Astrocyte of the spinal cord (primary cell): Measurements from ENCODE around the gene PPT1.
A peak's percentile ranks its signal among the peaks of the same experiment; 100 is the strongest.

Experiments used
- DNase-seq: peaks from one replicate; pipeline ENCODE4 v3.0.0; 2011; ENCODE audit warnings: low read depth, low spot score
- H3K4me3 ChIP-seq: 2 replicates; pipeline ENCODE4 v1.5.1; 2011; ENCODE audit warnings: low read depth, mild to moderate bottlenecking, low read length, moderate library complexity
- in situ Hi-C: cut with HindIII; loops from 2 replicates; pipeline ENCODE4 v1.10.0; 2017; ENCODE audit warnings: low sequenced_read_pairs
- TF ChIP-seq, protein P1 (sequence below): IDR thresholded peaks from 2 replicates; pipeline ENCODE4 v1.5.1; 2012; ENCODE audit warnings: low read depth, mild to moderate bottlenecking, low read length, inconsistent platforms

The PPT1 gene

DNA sequence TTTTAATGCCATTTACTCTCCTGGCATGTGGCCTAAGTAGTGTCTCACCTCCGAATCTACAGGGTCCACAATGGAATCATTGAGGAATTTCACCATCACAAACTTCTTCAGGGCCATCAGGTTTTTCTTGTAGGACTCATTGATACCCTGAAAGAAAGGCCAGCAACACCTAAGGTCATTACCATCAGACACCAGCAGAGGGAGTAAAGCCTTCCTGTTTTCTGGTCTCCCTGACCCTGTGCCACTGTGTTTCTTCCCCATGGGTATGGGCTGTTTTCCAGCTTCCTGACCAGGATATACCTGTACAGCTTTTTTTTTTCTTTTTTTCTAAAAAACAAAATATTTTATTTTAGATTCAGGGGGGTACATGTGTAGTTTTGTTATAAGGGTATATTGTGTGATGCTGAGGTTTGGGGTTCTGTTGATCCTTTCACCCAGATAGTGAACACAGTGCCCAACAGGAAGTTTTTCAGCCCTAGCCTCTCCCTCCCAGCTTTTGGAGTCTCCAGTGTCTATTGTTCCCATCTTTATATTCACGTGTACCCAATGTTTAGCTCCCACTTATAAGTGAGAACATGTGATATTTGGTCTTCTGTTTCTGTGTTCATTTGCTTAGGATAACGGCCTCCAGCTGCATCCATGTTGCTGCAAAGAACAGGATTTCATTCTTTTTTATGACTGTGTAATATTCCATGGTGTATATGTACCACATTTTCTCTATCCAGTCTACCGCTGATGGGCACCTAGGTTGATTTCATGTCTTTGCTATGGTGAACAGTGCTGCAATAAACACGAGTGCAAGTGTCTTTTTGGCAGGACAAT lies 18.3 kb downstream of the PPT1 start:
- H3K4me3 ChIP-seq: no peak overlapping the region
- TF ChIP-seq, protein P1, sequence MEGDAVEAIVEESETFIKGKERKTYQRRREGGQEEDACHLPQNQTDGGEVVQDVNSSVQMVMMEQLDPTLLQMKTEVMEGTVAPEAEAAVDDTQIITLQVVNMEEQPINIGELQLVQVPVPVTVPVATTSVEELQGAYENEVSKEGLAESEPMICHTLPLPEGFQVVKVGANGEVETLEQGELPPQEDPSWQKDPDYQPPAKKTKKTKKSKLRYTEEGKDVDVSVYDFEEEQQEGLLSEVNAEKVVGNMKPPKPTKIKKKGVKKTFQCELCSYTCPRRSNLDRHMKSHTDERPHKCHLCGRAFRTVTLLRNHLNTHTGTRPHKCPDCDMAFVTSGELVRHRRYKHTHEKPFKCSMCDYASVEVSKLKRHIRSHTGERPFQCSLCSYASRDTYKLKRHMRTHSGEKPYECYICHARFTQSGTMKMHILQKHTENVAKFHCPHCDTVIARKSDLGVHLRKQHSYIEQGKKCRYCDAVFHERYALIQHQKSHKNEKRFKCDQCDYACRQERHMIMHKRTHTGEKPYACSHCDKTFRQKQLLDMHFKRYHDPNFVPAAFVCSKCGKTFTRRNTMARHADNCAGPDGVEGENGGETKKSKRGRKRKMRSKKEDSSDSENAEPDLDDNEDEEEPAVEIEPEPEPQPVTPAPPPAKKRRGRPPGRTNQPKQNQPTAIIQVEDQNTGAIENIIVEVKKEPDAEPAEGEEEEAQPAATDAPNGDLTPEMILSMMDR: peak; percentile 87
- peak; percentile 37 for DNase-seq
- in situ Hi-C loops: no loop called here

DNA sequence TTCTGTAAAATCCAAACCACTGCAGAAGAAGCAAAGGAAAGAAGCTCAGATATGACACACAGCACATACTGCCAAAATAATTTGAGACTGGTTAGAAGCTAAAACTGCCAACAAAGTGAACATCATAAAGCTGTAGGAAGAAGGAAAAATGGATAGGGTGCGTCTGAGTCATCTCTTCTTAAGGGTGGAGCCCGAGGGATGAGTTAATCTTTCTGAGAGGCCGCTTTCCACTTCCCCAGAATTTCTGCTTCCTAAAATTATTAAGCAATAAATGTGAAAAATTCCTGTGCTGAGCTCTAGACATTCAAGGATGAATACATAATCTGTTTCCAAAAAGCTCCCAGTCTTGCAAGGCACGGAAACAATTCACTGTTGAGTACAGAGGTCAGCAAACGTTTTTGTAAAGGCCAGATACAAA lies 20.1 kb downstream of the PPT1 start:
- TF ChIP-seq, protein P1: no peak
- peak; percentile 47 for DNase-seq
- H3K4me3 ChIP-seq: no peak overlapping the region
- in situ Hi-C loops: no loop called here

DNA sequence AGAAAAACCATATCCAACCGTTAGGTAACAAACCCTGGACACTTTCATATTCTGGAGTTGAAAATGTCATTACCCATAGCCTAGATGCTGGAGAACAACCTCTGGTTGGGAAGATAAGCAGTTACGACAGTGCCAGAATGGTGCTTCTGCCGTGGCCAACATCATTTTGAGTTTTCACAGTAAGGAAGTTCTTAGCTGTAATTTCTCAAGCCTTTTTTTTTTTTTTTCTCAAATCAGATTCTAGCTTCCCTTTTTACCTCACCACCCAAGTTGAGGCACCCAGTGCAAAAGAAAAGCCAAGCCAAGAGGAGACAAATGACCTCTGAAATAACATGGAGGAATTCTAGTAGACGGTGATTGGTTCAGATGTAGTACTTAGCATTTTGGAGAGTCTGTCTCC lies 21.8 kb downstream of the PPT1 start:
- H3K4me3 ChIP-seq: no peak overlapping the region
- DNase-seq: no peak
- in situ Hi-C loops: no loop called here
- TF ChIP-seq, protein P1: no peak

DNA sequence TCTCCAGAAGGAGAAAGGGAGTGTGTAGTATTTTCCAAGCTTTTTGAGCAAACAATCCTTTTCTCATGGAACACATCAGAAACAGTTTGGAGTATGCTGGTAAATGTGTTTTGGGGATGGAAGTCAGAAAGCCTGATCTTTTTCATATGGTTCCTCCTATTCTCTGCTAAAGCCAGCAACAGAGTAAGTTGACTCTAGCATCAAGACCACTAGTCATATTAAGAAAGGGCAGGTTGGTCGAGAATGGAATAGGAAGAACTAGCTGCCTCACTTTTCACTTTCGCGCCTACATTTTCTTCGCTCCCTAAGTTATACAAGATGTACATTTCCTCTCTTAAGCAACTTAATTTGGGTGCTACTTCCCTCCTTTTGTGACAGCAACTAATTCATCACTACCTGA lies 24.0 kb downstream of the PPT1 start:
- H3K4me3 ChIP-seq: no peak overlapping the region
- TF ChIP-seq, protein P1: no peak
- in situ Hi-C loops: no loop called here
- DNase-seq: no peak

DNA sequence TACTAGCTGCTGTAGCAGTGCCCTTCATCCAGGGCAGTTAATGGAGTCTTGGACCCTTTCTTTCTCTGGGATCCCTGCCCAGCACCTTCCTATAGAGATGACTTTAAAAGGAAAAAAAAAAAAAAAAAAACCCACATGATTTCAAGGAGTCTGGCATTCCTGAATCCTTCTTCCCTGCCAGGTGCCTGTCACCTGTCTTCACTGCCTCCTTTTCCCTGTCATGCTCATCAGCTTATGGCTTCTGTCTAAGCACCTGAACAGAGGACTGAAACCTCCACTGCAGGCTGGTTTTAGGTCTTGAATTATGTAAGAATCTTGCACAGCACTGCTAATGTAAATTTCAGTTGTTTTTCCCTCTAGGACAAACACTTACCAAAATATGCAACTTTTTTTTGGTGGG lies 24.9 kb downstream of the PPT1 start:
- TF ChIP-seq, protein P1: no peak
- in situ Hi-C loops: no loop called here
- H3K4me3 ChIP-seq: no peak overlapping the region
- no peak for DNase-seq

DNA sequence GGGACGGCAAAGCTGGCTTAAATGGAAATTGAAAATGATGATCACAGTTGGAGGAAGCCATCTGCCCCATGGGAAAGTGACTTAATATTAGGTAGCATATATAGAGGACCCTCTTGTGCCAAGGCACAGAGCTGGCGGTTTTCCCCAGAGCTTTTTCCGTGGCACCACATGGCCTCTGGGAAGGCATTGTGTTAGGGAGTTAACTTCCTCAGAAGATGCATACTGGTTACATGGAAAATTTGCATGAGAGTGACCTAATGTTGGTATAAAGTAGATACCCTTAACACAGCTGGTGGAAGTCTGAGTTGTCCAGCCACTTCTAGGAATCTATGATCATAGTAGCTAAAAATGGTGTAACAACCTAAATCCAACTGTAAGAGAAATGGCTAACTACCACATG lies 29.2 kb downstream of the PPT1 start:
- TF ChIP-seq, protein P1: no peak
- in situ Hi-C loops: no loop called here
- no peak overlapping the region for H3K4me3 ChIP-seq
- DNase-seq: no peak
